GM19463 (cell line): ENCODE results near the gene EPS15.
"Not testable (repeated sequence)": the region's sequence is repeated elsewhere in the genome, so short reads cannot be mapped to it uniquely, and the experiment has no call there.

Experiments used
- ATAC-seq: cut with Tn5 transposase; IDR thresholded peaks from one replicate; pipeline ENCODE4 v1.9.1; 2021; ENCODE audit warnings: mild to moderate bottlenecking, moderate library complexity; ENCODE audit not compliant: unreplicated experiment

EPS15 gene

GRCh38 chr1:51519048-51519864 lies at the start of gene EPS15:
Gene EPS15 (minus strand): TSS chr1:51519266. CDS start chr1:51519231, 35 bp downstream.
- ATAC-seq, result peak; percentile 74

GRCh38 chr1:51568231-51568935 lies 49.3 kb upstream of the EPS15 start:
- no peak for ATAC-seq

- ATAC-seq, result no peak
Measured at GRCh38 chr1:51567653-51568052, 48.6 kb upstream of the EPS15 start.

- ATAC-seq, result no peak
Measured at GRCh38 chr1:51566260-51566659, 47.2 kb upstream of the EPS15 start.

GRCh38 chr1:51565009-51565408 lies 45.9 kb upstream of the EPS15 start:
- ATAC-seq, result no peak

GRCh38 chr1:51564124-51564523 lies 45.1 kb upstream of the EPS15 start:
- ATAC-seq, result peak; percentile 48

GRCh38 chr1:51561702-51562101 lies 42.6 kb upstream of the EPS15 start:
- ATAC-seq, result no peak

- not testable (repeated sequence) for ATAC-seq
Measured at GRCh38 chr1:51560895-51561294, 41.8 kb upstream of the EPS15 start.

- no peak for ATAC-seq
Measured at GRCh38 chr1:51560034-51560433, 41.0 kb upstream of the EPS15 start.

- ATAC-seq, result no peak
Measured at GRCh38 chr1:51559501-51559900, 40.4 kb upstream of the EPS15 start.

GRCh38 chr1:51559064-51559500 lies 40.0 kb upstream of the EPS15 start:
- no peak for ATAC-seq

- ATAC-seq, result no peak
Measured at GRCh38 chr1:51558375-51558924, 39.4 kb upstream of the EPS15 start.

GRCh38 chr1:51557168-51557567 lies 38.1 kb upstream of the EPS15 start:
- ATAC-seq, result no peak

GRCh38 chr1:51555866-51556619 lies 37.0 kb upstream of the EPS15 start:
- ATAC-seq, result no peak

GRCh38 chr1:51553911-51554310 lies 34.8 kb upstream of the EPS15 start:
- ATAC-seq, result no peak

- ATAC-seq, result no peak
Measured at GRCh38 chr1:51552929-51553807, 34.1 kb upstream of the EPS15 start.

GRCh38 chr1:51551848-51552296 lies 32.8 kb upstream of the EPS15 start:
- ATAC-seq, result no peak

GRCh38 chr1:51551081-51551480 lies 32.0 kb upstream of the EPS15 start:
- no peak for ATAC-seq

GRCh38 chr1:51549901-51550300 lies 30.8 kb upstream of the EPS15 start:
- ATAC-seq, result no peak

- no peak for ATAC-seq
Measured at GRCh38 chr1:51549016-51549619, 30.1 kb upstream of the EPS15 start.
